Thyroid gland (tissue), 4 donors: ENCODE results near the gene USP36. TPM values are rescaled to one million over a fixed set of nuclear protein-coding genes. Genes with fewer than 3 reads are reported as not detected.

Source experiments
- DNase-seq, 2 donors: peaks; one replicate each; pipeline ENCODE4 v3.0.0-alpha.2; 2019
- H3K27ac ChIP-seq, 3 donors: fragments of 200-600 bp; sonication (generic); 1 replicate in 2 of 3; 2 replicates in 1 of 3; pipeline ENCODE4 v1.5.1; 2016 to 2019; ENCODE audit warnings: mild to moderate bottlenecking in 1 of 3, moderate library complexity in 1 of 3
- H3K27me3 ChIP-seq: fragments of 200-600 bp; sonication (generic); one replicate; pipeline ENCODE4 v1.5.1; 2019
- H3K36me3 ChIP-seq, 2 donors: fragments of 200-600 bp; sonication (generic); one replicate each; pipeline ENCODE4 v1.5.1; 2016 to 2019
- H3K4me1 ChIP-seq, 2 donors: fragments of 200-600 bp; sonication (generic); one replicate each; pipeline ENCODE4 v1.5.1; 2017 to 2019
- H3K4me3 ChIP-seq, 3 donors: fragments of 200-600 bp; sonication (generic); replicated peaks in 1 of 3; 1 replicate in 2 of 3; 2 replicates in 1 of 3; pipeline ENCODE4 v1.5.1; 2016; ENCODE audit warnings: mild to moderate bottlenecking in 1 of 3
- H3K9me3 ChIP-seq: fragments of 200-600 bp; sonication (generic); one replicate; pipeline ENCODE4 v1.5.1; 2017
- CTCF ChIP-seq, 6 experiments: fragments of 200-600 bp in 3 of 6; fragments of 450-650 bp in 3 of 6; sonication (generic) in 3 of 6; IDR thresholded peaks; one replicate each; pipeline ENCODE4 v1.5.1; 2016 to 2019; ENCODE audit warnings: antibody characterized with exemption in 6 of 6, mild to moderate bottlenecking in 2 of 6, inconsistent platforms in 1 of 6, moderate library complexity in 1 of 6
- POLR2A ChIP-seq, 2 donors: fragments of 450-650 bp; IDR thresholded peaks; one replicate each; pipeline ENCODE4 v1.6.1; 2017; ENCODE audit warnings: antibody characterized with exemption in 2 of 2, mild to moderate bottlenecking in 2 of 2, moderate library complexity in 1 of 2
- WGBS, 2 donors: methylation state at CpG; one replicate each; pipeline ENCODE4 v1.1.5; 2017; 5-methylcytosine and 5-hydroxymethylcytosine counted together
- intact Hi-C: fragments of 100-400 bp; cut with DNase I; formaldehyde crosslinking; loops from one replicate; pipeline ENCODE4 v1.15.1; 2023
- total RNA-seq, 4 donors: library from RNA; depleted of rRNA; stranded (reverse); fragments of >200 nt; gene quantifications; one replicate each; pipeline ENCODE4 v1.2.3, GENCODE V29; 2016

USP36 gene
- total RNA-seq, 4 donors from 2014 or later = 33.9 to 61.5 (median 46.6) TPM

GRCh38 chr17:78802459-78802858 is 38.2 kb downstream of the USP36 start:
- H3K27me3 ChIP-seq = no peaks in the 10 kb centered on the region
- no peak for TF ChIP-seq POLR2A (IDR thresholded peaks at IDR 0.05)
- TF ChIP-seq CTCF (IDR thresholded peaks at IDR 0.05) = no peak
- 93 to 99% methylated on average over 14 of the region's 14 CpGs for WGBS, 2 donors
- intact Hi-C loops = no loop called here
- no peak overlapping the region for H3K4me3 ChIP-seq
- H3K36me3 ChIP-seq = peaks cover 56 to 68% of the 10 kb centered on the region in 2 donors
- no peak for DNase-seq
- no peaks in the 10 kb centered on the region for H3K9me3 ChIP-seq
- H3K27ac ChIP-seq = no peak overlapping the region
- H3K4me1 ChIP-seq = no peaks in the 10 kb centered on the region

DNA sequence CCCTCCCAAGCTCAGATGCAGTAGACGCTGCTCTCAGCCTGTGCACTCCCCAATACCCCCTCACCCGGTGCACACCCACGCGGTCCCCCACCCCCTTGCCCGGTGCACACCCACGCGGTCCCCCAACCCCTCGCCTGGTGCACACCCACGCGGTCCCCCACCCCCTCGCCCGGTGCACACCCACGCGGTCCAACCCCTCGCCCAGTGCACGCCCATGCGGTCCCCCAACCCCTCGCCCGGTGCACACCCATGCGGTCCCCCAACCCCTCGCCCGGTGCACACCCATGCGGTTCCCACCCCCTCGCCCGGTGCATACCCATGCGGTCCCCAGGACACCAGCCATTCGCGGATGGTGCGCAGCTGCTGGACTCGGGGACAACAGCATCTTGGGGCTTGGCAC is 38.6 kb downstream of the USP36 start:
- no peak overlapping the region for H3K4me3 ChIP-seq
- H3K9me3 ChIP-seq = no peaks in the 10 kb centered on the region
- 88 to 90% methylated on average over 16 to 28 of the region's 30 CpGs for WGBS, 2 donors
- TF ChIP-seq POLR2A (IDR thresholded peaks at IDR 0.05) = no peak
- no peak for TF ChIP-seq CTCF (IDR thresholded peaks at IDR 0.05)
- no peaks in the 10 kb centered on the region for H3K27me3 ChIP-seq
- peaks cover 56 to 68% of the 10 kb centered on the region in 2 donors for H3K36me3 ChIP-seq
- intact Hi-C loops = no loop called here
- no peak overlapping the region for H3K27ac ChIP-seq
- H3K4me1 ChIP-seq = no peaks in the 10 kb centered on the region
- DNase-seq = no peak

DNA sequence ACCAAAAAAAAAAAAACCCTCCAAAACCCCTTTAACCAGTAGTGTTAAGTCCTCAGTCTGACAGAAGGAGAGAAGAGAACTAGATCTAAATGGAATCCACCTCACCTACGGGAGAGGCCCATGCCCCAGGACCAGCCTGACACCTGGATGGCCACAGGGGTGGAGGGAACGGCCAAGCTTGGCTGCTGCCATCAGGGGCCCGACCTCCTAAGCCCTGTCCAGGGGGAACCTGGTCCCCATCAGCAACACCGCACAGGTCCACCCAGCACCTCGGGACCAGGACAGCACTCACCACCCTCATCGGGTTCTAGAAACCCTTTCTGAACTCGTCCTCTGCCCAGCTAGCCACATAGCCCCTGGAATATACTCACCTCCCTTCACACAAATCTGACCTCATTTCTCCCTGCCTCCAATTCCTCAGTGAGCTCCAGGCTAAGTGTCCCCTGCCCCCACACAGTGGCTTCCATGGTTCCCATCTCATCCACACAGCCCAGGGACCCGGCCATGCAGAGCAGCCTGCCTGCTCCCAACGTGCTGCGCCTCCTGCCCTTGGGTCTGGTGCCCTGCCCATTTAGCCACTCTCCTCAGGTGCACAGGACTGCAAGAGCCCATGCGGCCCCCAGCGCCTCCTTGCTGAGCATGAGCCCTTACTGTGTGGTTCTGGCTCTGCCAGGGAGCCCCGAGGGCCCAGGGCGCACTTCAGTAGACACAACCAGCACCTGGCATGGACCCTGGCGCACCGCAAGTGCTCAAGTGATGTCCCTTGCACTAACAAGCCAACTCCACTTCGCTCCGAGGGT is 40.3 kb downstream of the USP36 start:
- DNase-seq = no peak
- intact Hi-C loops = no loop called here

DNA sequence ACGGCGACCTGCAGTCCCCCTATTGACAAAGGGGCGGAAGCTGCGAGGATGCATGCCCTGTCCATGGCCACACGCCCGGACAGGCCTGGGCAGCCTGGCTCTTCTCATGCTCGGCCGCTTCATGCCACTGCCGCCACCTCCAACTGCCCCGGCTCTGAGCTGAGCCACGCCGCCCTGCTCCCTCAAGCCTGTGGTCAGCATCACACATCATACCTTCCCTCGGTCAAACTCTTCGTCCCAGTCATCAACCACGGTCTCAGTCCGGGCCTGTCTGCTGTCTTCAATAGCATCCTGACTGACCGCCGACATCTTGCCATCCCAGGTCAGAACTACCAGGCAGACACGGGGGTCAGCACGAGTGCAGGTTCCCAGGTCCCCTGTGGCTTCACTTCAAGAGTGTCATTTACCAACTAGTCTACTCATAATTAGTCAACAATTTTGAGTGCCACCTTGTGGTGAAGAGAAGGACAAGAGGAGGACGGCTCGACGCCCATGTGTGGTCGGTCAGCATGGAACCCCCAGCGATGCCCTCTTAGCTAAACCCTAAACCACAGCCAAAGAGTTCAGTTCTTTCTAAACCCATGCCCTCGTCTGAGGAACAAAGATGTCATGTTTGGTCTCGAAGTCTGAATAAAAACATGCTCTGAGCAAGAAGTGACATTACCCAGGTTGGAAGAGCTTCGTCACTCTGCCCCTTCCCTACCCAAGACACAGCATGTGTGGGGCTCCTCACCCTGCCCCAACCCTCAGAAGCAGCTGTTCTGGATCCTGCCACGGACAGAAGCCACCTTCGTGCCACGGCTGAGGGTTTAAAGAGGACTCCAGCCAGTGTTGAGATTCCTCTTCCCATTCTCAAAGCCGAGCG is 41.7 kb downstream of the USP36 start:
- intact Hi-C loops = loop anchor here (5.0 kb wide), 1 partner anchor 307 kb away; no protein-coding TSS in a partner anchor
- DNase-seq = no peak
- Histone ChIP-seq H3K36me3 (peaks cover 61 to 62% of the 10 kb centered on the region in 2 donors), H3K9me3 (no peaks in the 10 kb centered on the region), H3K27ac (no peak overlapping the region), H3K4me1 (no peaks in the 10 kb centered on the region), H3K4me3 (no peak overlapping the region), H3K27me3 (no peaks in the 10 kb centered on the region)
- 85 to 87% methylated on average over 33 of the region's 33 CpGs for WGBS, 2 donors
- TF ChIP-seq CTCF (IDR thresholded peaks at IDR 0.05) = peak in 4 of 6 experiments; percentile 3 to 39 (median 36)
- TF ChIP-seq POLR2A (IDR thresholded peaks at IDR 0.05) = no peak

More for the DNA sequence above, 40.3 kb downstream of the USP36 start:
- H3K27ac ChIP-seq = no peak overlapping the region
- H3K36me3 ChIP-seq = peaks cover 55 to 64% of the 10 kb centered on the region in 2 donors
- H3K27me3 ChIP-seq = no peaks in the 10 kb centered on the region
- WGBS, 2 donors = 87 to 90% methylated on average over 17 to 18 of the region's 18 CpGs
- no peak overlapping the region for H3K4me3 ChIP-seq
- no peaks in the 10 kb centered on the region for H3K9me3 ChIP-seq
- TF ChIP-seq POLR2A (IDR thresholded peaks at IDR 0.05) (no peak), CTCF (IDR thresholded peaks at IDR 0.05) (no peak)
- no peaks in the 10 kb centered on the region for H3K4me1 ChIP-seq
